Loucy (cell line): ENCODE measurements around the gene PPP2R5E.

Experiments
- CTCF ChIP-seq: fragments of 200-600 bp; sonication (generic); conservative IDR thresholded peaks from 2 replicates; pipeline ENCODE4 v1.5.1; 2014; ENCODE audit warnings: mild to moderate bottlenecking, antibody characterized with exemption, low read length
- EZH2phosphoT487 ChIP-seq: fragments of 200-600 bp; IDR thresholded peaks from 2 replicates; pipeline ENCODE4 v1.6.1; 2018; ENCODE audit warnings: antibody characterized with exemption, mild to moderate bottlenecking, moderate library complexity, borderline replicate concordance

GRCh38 chr14:63322472-63322871 is 220.7 kb downstream of the PPP2R5E start:
- TF ChIP-seq CTCF (no peak), EZH2phosphoT487 (no peak)
